GM19099 (cell line): ENCODE results near the gene ROBO1.

Experiments
- POLR2A ChIP-seq: IDR thresholded peaks from 3 replicates; pipeline ENCODE4 v1.6.1; 2011; ENCODE audit warnings: low read depth; ENCODE audit not compliant: insufficient read length; ENCODE audit errors: extremely low read depth

The ROBO1 gene

GRCh38 chr3:78718707-78719106 is 1049.1 kb downstream of the ROBO1 start:
- no peak for TF ChIP-seq POLR2A

- no peak for TF ChIP-seq POLR2A
Measured at GRCh38 chr3:78717041-78717440, 1050.8 kb downstream of the ROBO1 start.

GRCh38 chr3:78712941-78713340 is 1054.9 kb downstream of the ROBO1 start:
- TF ChIP-seq POLR2A = no peak

- TF ChIP-seq POLR2A = no peak
Measured at GRCh38 chr3:78712270-78712669, 1055.5 kb downstream of the ROBO1 start.

GRCh38 chr3:78708565-78709073 is 1059.2 kb downstream of the ROBO1 start:
- no peak for TF ChIP-seq POLR2A

GRCh38 chr3:78707609-78708008 is 1060.2 kb downstream of the ROBO1 start:
- TF ChIP-seq POLR2A = no peak

GRCh38 chr3:78706906-78707523 is 1060.8 kb downstream of the ROBO1 start:
- no peak for TF ChIP-seq POLR2A

- TF ChIP-seq POLR2A = no peak
Measured at GRCh38 chr3:78703944-78704343, 1063.9 kb downstream of the ROBO1 start.

- TF ChIP-seq POLR2A = no peak
Measured at GRCh38 chr3:78701537-78701936, 1066.3 kb downstream of the ROBO1 start.

GRCh38 chr3:78698431-78698830 is 1069.4 kb downstream of the ROBO1 start:
- TF ChIP-seq POLR2A = no peak

GRCh38 chr3:78697426-78697825 is 1070.4 kb downstream of the ROBO1 start:
- no peak for TF ChIP-seq POLR2A

GRCh38 chr3:78690766-78691165 is 1077.0 kb downstream of the ROBO1 start:
- no peak for TF ChIP-seq POLR2A

GRCh38 chr3:78689378-78689777 is 1078.4 kb downstream of the ROBO1 start:
- TF ChIP-seq POLR2A = no peak

GRCh38 chr3:78687520-78687919 is 1080.3 kb downstream of the ROBO1 start:
- TF ChIP-seq POLR2A = no peak

GRCh38 chr3:78683284-78683683 is 1084.5 kb downstream of the ROBO1 start:
- TF ChIP-seq POLR2A = no peak

GRCh38 chr3:78670746-78671145 is 1097.1 kb downstream of the ROBO1 start:
- no peak for TF ChIP-seq POLR2A

GRCh38 chr3:78670094-78670493 is 1097.7 kb downstream of the ROBO1 start:
- TF ChIP-seq POLR2A = no peak
